H54 (cell line): ENCODE data around the gene PHACTR3.

Experiments
- DNase-seq: peaks from one replicate; pipeline ENCODE4 v3.0.0; 2011; ENCODE audit warnings: low spot score, mixed read lengths; ENCODE audit not compliant: insufficient read length
- FAIRE-seq: peaks from 3 replicates; lab custom pipeline; 2011; peaks lifted over from hg19 to GRCh38; lab: Jason Lieb, UNC
- POLR2A ChIP-seq: IDR thresholded peaks from 2 replicates; pipeline ENCODE4 v1.6.1; 2011; ENCODE audit warnings: low read depth, mild to moderate bottlenecking, low read length

The PHACTR3 gene

GRCh38 chr20:59723607-59724456 is 119.5 kb downstream of the PHACTR3 start:
- no peak for FAIRE-seq

GRCh38 chr20:59724457-59725366 is 120.4 kb downstream of the PHACTR3 start:
- FAIRE-seq, result no peak
- DNase-seq, result no peak
- no peak for TF ChIP-seq POLR2A

More at GRCh38 chr20:59723607-59724456, 119.5 kb downstream of the PHACTR3 start:
- no peak for DNase-seq
- no peak for TF ChIP-seq POLR2A

GRCh38 chr20:59725476-59726280 is 121.3 kb downstream of the PHACTR3 start:
- no peak for FAIRE-seq
- DNase-seq, result no peak
- TF ChIP-seq POLR2A, result no peak

GRCh38 chr20:59726281-59726595 is 121.9 kb downstream of the PHACTR3 start:
- DNase-seq, result no peak
- no peak for TF ChIP-seq POLR2A
- no peak for FAIRE-seq

- TF ChIP-seq POLR2A, result no peak
- FAIRE-seq, result no peak
- no peak for DNase-seq
Observed at GRCh38 chr20:59728722-59729430, 124.5 kb downstream of the PHACTR3 start.

- FAIRE-seq, result no peak
- DNase-seq, result no peak
- no peak for TF ChIP-seq POLR2A
Observed at GRCh38 chr20:59729506-59729905, 125.2 kb downstream of the PHACTR3 start.

- FAIRE-seq (no peak), DNase-seq (no peak)
- no peak for TF ChIP-seq POLR2A
Observed at GRCh38 chr20:59730722-59731121, 126.4 kb downstream of the PHACTR3 start.

GRCh38 chr20:59731376-59731775 is 127.0 kb downstream of the PHACTR3 start:
- FAIRE-seq (no peak), DNase-seq (no peak)
- TF ChIP-seq POLR2A, result no peak

GRCh38 chr20:59733351-59733750 is 129.0 kb downstream of the PHACTR3 start:
- FAIRE-seq (no peak), DNase-seq (no peak)
- no peak for TF ChIP-seq POLR2A

- no peak for DNase-seq
- no peak for TF ChIP-seq POLR2A
- no peak for FAIRE-seq
Observed at GRCh38 chr20:59735486-59735885, 131.1 kb downstream of the PHACTR3 start.

GRCh38 chr20:59735917-59736316 is 131.6 kb downstream of the PHACTR3 start:
- no peak for DNase-seq
- no peak for FAIRE-seq
- TF ChIP-seq POLR2A, result no peak

- TF ChIP-seq POLR2A, result no peak
- DNase-seq, result no peak
- no peak for FAIRE-seq
Observed at GRCh38 chr20:59736366-59736765, 132.0 kb downstream of the PHACTR3 start.
